ENCODE data around the gene DNAJB13.

DNAJB13 gene

GRCh38 chr11:74000307-74001133 is 49.7 kb downstream of the DNAJB13 start:
- DNase-seq (ENCODE audit: low read depth, low spot score), result no peak

GRCh38 chr11:74001822-74002286 is 51.0 kb downstream of the DNAJB13 start:
- no peak for DNase-seq (ENCODE audit: low read depth, low spot score)

DNA sequence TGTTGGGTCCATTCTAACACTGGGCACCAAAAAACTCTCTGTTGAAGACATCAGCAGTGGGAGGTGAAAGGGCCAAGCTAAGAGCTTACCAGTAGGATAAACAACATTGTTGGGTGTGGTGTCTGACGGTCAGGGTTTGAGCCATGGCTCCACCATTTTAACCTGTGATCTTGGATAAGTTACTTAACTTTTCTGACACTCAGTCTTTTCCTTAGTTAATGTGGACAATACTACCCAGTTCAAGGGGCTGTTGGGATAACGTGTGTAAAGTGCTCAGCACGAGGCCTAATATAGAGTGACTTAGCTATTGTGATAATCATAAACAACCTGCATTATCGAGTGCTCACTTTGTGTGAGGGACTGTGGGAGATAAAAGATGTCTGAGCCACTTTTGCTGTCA is 52.0 kb downstream of the DNAJB13 start:
- no peak for DNase-seq (ENCODE audit: low read depth, low spot score)

DNA sequence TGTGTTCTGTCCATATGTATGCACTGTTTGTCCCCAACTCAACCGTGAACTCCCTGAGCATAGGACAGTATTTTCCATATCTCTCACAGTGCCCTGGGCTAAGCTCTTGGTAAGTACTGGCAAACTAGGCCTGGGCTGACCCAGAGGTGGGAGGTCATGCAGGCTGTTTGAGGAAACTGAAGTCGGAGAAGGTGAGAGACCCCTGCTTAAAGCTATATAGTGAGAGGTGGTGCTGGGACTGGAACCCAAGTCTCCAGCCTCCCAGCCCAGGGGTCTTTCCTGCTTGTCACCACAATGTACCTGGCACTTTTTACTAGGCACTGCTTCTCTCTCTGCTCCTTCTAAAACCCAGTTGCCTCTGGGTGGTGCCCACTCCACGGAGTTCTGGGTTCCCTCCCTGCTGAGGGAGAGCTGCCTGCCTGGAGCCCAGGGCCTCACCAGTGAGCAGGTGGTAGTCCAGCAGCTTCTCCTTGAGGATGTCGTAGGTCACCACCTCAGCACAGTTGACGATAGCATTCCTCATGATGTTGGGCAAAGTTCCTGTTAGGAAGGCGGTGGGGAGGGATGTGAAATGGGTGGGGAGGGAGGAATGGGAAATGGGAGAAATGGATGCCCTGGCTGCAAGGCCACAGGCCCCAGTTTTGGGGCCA is 53.3 kb downstream of the DNAJB13 start:
- DNase-seq (ENCODE audit: low read depth, low spot score), result no peak

GRCh38 chr11:74004759-74005615 is 54.2 kb downstream of the DNAJB13 start:
- peak; percentile 57 for DNase-seq (ENCODE audit: low read depth, low spot score)

DNA sequence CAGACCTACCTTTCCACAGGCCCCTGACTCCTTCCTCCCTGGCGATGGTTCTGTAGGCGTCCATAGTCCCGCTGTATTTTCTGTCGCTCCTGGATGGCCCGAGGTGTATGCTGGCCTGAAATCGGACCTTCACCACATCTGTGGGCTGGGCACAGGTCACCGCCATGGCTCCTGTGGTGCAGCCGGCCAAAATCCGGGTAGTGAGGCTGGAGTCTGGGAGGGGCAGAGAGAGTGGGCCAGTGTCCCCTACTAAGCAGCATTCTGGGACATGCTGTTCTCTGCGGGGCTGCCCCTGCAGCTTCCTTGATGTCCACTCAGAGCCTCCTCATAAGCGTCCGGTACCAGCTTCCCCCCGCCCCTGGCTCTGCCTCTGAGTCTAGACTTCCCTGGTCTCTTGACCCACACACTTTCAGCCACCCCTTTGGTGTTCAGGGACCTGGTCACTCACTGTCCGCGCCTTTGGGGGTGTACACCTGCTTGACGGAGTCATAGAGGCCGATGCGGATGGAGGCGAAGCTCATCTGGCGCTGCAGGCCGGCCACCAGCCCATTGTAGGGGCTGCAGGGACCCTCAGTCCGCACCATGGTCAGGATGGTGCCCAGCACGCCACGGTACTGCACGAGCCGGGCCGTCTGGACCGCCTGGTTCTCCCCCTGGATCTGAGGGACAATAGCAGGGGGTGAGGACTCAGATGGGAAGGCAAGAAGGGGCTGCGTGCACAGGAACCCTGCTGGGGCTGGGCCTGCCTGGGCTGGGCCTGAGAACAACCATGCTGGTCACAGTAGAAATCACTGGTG is 55.1 kb downstream of the DNAJB13 start:
- DNase-seq (ENCODE audit: low read depth, low spot score), result no peak

DNA sequence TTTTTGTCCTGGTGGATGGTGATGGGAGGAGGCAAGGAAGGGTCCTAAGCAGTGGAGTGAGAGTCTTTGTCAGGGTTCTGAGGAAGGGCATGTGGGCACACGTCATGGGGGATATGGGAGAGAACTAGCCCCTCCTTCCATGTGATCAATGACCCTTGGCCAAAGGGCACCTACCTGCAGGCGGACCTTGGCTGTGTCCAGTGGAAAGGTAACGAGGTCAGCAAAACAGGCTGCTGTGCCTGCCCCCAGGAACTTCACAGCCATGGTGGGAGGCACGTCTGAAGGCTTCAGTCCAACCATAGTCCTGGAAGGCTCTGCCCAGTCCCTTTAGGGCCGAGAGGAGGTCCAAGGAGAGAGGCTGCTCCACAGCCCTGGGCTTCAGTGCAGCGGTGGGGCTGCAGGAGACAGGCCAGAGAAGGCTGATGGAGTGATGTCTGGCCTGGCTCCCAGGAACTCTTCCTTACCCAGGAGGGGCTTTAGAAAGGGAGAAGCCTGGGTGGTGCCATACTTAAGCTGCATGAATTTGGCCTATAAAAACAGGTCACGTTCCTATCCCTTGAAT is 56.0 kb downstream of the DNAJB13 start:
- DNase-seq (ENCODE audit: low read depth, low spot score), result no peak

DNA sequence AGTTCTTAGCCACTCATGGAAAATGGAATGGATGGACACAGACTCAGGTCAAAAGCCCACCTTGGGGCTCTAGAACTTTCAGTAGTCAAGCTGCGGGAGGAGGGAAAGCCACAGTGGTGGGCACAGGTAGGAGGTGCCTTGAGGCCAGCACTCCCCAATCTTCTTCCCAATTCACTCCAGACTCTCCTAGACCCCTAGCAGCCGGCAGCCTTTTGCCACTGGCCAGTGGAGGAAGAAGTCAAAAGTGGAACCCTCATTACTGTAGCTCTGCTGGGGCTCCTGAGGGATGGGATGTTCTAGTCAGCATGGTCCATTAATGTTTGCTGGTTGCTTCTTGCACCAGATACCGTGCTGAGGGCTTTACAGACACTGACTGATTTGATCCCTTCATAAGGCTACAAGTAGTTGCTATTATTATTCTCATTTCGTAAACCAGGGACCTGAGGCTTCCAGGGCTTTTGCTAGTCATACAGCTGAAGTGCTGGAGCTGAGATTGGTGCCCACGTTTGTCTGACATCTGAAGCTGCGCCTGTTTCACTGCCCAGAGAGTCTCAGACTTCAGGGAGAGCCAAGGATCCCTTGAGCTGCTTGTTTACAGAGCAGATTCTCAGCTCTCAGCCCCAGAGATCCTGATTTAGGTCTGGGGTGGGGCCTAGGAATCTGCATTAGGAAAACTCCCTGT is 57.0 kb downstream of the DNAJB13 start:
- no peak for DNase-seq (ENCODE audit: low read depth, low spot score)

GRCh38 chr11:74008373-74009229 is 57.8 kb downstream of the DNAJB13 start, which contains the start of gene UCP3:
TSS of gene UCP3 (minus strand) at chr11:74009085. CDS start at chr11:74007042, 2,043 bp downstream.
- DNase-seq (ENCODE audit: low read depth, low spot score), result no peak

DNA sequence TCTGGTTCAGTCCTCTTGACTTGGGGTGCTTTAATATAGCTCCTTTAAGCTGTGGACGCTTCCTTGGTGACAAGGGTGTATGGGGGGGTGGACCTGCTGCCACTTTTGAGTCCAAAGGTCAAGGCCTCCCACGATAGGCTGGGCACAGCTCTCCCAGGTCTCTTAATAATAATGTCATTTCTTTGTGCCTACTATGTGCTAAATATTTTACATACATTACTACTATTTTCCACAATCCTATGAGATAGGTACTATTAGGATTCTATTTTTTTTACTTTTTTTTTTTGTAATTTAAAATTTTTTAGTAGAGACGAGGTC is 58.4 kb downstream of the DNAJB13 start:
- no peak for DNase-seq (ENCODE audit: low read depth, low spot score)

DNA sequence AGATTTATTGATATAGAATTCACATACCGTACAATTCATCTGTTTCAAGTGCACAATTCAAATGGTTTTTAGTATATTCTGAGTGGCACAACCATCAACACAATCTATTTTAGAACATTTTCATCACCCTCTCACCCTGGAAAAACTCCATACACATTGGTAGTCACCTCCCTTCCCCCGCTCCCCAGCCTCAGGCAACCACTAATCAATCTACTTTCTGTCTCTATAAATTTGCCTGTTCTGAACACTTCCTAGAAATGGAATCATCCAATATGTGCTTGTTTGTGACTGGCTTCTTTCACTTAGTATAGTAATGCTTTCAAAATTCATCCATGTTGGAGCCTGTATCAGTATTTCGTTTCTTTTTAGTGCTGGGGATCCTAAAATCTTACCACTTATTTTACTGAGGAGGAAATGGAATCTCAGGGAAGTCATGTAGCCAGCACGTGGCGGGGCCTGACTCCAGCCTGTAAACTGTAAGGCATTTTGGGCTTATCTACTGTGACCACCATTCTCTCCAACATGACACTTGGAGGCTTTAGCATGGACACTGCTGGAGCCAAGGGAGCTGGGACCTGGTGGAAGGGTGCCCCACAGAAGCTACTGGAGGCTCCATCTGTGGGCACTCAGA is 59.0 kb downstream of the DNAJB13 start:
- DNase-seq (ENCODE audit: low read depth, low spot score), result no peak

DNA sequence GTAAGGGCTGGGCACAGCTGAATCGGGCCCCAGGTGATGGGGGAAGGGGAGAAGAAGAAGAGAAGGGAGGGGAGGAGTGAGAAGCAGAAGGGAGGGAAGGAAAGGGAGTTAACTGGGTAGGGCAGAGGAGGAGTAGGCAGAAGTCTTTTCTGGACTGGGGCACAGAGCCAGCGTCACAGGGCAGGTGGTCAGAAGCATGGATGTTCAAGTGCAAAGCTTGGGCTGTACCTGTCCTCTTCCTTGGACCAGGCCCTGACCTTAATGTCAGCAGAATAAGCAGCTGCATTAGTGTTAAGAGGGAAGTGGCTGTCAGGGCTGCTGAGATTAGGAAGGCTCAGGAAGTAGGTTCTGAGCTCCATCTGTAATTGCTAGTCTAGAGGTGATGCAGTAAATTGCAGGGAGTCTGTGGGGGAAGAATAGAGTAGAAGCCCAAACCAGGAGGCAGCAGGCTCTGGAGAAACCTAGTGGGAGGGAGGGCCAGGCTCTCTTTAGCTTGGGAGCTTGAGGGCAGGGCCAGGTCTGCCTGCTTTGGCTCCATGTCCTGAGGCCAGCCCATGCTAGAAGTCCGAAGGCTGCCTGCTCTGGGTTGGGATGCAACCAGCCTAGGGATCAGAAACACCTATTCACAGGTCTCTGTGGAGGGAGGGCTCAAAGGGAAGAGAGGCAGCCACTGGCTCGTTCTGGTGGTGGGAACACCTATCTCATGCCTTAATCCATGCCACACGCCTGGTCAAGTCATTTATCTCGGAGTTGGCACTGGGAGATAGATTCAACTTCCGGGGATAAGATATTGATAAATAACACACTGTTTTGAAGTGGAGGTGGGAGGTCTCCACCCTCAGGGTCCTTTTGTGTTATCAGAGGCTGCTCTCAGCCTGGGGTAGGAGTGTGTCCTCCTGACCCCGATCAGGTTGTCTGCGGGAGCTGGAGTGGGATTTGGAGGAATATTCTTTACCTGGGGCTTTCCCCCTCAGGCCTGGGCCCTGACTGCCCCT is 59.8 kb downstream of the DNAJB13 start:
- no peak for DNase-seq (ENCODE audit: low read depth, low spot score)

- DNase-seq (ENCODE audit: low read depth, low spot score), result no peak
Observed at GRCh38 chr11:74011360-74012073, 60.7 kb downstream of the DNAJB13 start.

DNA sequence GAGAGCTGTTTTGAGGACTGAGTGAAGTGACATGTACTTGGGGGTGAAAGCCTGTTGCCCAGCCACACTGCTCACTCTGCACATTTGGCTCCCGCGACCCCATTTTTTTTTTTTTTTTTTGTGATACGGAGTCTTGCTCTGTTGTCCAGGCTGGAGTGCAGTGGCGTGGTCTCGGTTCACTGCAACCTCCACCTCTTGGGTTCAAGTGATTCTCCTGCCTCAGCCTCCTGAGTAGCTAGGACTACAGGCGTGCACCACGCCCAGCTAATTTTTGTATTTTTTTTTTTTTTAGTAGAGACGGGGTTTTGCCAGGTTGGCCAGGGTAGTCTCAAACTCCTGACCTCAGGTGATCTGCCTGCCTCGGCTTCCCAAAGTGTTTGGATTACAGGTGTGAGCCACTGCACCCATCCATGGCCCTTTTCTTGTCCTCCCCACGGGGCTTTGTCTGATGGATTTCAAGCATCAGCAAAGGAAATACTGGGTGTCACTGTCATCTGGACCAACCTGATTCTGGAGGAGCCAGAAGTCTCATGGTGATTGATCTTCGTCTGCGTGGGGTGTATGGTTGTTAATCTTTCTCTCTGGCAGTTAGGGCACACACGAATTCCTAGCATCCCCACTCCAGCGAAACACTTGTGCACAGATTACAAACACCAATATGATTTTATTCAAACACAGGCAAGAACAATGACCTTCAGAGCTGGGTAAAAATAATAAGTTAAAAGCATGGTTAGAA is 61.4 kb downstream of the DNAJB13 start:
- DNase-seq (ENCODE audit: low read depth, low spot score), result no peak

DNA sequence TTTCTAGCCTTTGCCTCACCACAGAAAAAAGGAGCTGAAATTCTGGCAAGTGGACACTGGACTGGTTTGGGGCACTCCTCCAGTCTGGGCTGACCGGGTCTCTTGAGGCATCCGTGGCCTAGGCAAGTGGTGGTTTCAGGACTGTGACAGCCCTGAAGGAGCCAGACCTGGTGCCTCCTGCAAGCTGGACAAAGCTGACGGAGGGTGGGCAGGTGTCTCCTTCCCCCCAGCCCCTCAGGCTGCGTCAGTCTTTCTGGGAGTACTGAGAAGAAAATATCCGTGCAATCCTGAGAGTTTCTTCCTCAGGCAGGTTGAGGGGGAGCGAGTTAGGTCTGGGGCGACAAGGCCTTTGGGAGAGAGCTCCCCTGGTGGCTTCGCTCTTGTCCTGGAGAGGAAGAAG is 62.3 kb downstream of the DNAJB13 start:
- DNase-seq (ENCODE audit: low read depth, low spot score), result no peak

- DNase-seq (ENCODE audit: low read depth, low spot score), result no peak
Observed at GRCh38 chr11:74014880-74015279, 64.1 kb downstream of the DNAJB13 start.
